SK-N-SH treated with all-trans-retinoic acid at 6 μM for 48 hours (cell line): ENCODE measurements around the gene MRAS.

Source experiments
- ATAC-seq: fragments of 200-7000 bp; cut with Tn5 transposase; 3 replicates; pipeline ENCODE4 v1.9.1; 2020; ENCODE audit warnings: mild to moderate bottlenecking, moderate library complexity
- ARNTL ChIP-seq: fragments of 450-650 bp; formaldehyde crosslinking; IDR thresholded peaks from 2 replicates; pipeline ENCODE4 v1.5.0; 2020; ENCODE audit warnings: low read depth, mild to moderate bottlenecking, moderate library complexity, borderline replicate concordance
- CREB5 ChIP-seq: fragments of 250-450 bp; sonication (Bioruptor Pico); IDR thresholded peaks from 2 replicates; pipeline ENCODE4 v1.5.1; 2020; ENCODE audit warnings: low read depth, mild to moderate bottlenecking, moderate library complexity
- CSDC2 ChIP-seq: fragments of 250-450 bp; sonication (Bioruptor Pico); IDR thresholded peaks from 2 replicates; pipeline ENCODE4 v1.5.0; 2020; ENCODE audit warnings: mild to moderate bottlenecking, moderate library complexity
- ESRRG ChIP-seq: fragments of 250-450 bp; sonication (Bioruptor Pico); IDR thresholded peaks from 2 replicates; pipeline ENCODE4 v1.6.1; 2021; ENCODE audit warnings: mild to moderate bottlenecking
- GLIS3 ChIP-seq: fragments of 250-450 bp; sonication (Bioruptor Pico); IDR thresholded peaks from 2 replicates; pipeline ENCODE4 v1.5.0; 2020; ENCODE audit warnings: mild to moderate bottlenecking, moderate library complexity
- ISL1 ChIP-seq: fragments of 250-450 bp; sonication (Bioruptor Pico); IDR thresholded peaks from 2 replicates; pipeline ENCODE4 v2.1.2; 2022; ENCODE audit warnings: mild to moderate bottlenecking, moderate library complexity
- OSR1 ChIP-seq: fragments of 250-450 bp; sonication (Bioruptor Pico); IDR thresholded peaks from 2 replicates; pipeline ENCODE4 v1.8.0; 2022; ENCODE audit warnings: moderate library complexity, mild to moderate bottlenecking, inconsistent platforms
- PPARA ChIP-seq: fragments of 250-450 bp; sonication (Bioruptor Pico); IDR thresholded peaks from 2 replicates; pipeline ENCODE4 v1.5.0; 2020; ENCODE audit warnings: mild to moderate bottlenecking, borderline replicate concordance
- RARB ChIP-seq: fragments of 250-450 bp; sonication (Bioruptor Pico); IDR thresholded peaks from 2 replicates; pipeline ENCODE4 v1.8.0; 2021; ENCODE audit warnings: mild to moderate bottlenecking, moderate library complexity
- SNAI2 ChIP-seq: fragments of 250-450 bp; sonication (Bioruptor Pico); IDR thresholded peaks from 2 replicates; pipeline ENCODE4 v1.5.0; 2020; ENCODE audit warnings: mild to moderate bottlenecking, moderate library complexity
- TCF4 ChIP-seq: fragments of 250-450 bp; sonication (Bioruptor Pico); IDR thresholded peaks from 2 replicates; pipeline ENCODE4 v1.8.0; 2021; ENCODE audit warnings: mild to moderate bottlenecking, moderate library complexity, borderline replicate concordance
- TOX ChIP-seq: fragments of 250-450 bp; sonication (Bioruptor Pico); IDR thresholded peaks from 2 replicates; pipeline ENCODE4 v1.8.0; 2021; ENCODE audit warnings: mild to moderate bottlenecking, moderate library complexity, borderline replicate concordance
- ZC3H10 ChIP-seq: fragments of 250-450 bp; sonication (Bioruptor Pico); IDR thresholded peaks from 2 replicates; pipeline ENCODE4 v1.5.1; 2021; ENCODE audit warnings: mild to moderate bottlenecking, moderate library complexity
- ZFP3 ChIP-seq: fragments of 250-450 bp; sonication (Bioruptor Pico); IDR thresholded peaks from 2 replicates; pipeline ENCODE4 v1.5.0; 2020; ENCODE audit warnings: mild to moderate bottlenecking, moderate library complexity
- ZFP30 ChIP-seq: fragments of 450-650 bp; formaldehyde crosslinking; IDR thresholded peaks from 2 replicates; pipeline ENCODE4 v1.5.0; 2022; ENCODE audit warnings: mild to moderate bottlenecking, moderate library complexity
- ZNF70 ChIP-seq: fragments of 450-650 bp; formaldehyde crosslinking; IDR thresholded peaks from 2 replicates; pipeline ENCODE4 v1.5.0; 2020; ENCODE audit warnings: mild to moderate bottlenecking, moderate library complexity
- ZNF8 ChIP-seq: fragments of 450-650 bp; formaldehyde crosslinking; IDR thresholded peaks from 2 replicates; pipeline ENCODE4 v1.5.0; 2020; ENCODE audit warnings: mild to moderate bottlenecking, moderate library complexity
- TF ChIP-seq, protein P1 (sequence below): fragments of 250-450 bp; sonication (Bioruptor Pico); IDR thresholded peaks from 2 replicates; pipeline ENCODE4 v1.8.0; 2020; ENCODE audit warnings: mild to moderate bottlenecking, moderate library complexity, borderline replicate concordance
- TF ChIP-seq, protein P2 (sequence below): fragments of 250-450 bp; sonication (Bioruptor Pico); IDR thresholded peaks from 2 replicates; pipeline ENCODE4 v1.8.0; 2021; ENCODE audit warnings: low read depth, mild to moderate bottlenecking, moderate library complexity, borderline replicate concordance

MRAS gene

GRCh38 chr3:138329127-138329983, 19.0 kb upstream of the MRAS start, which contains the start of gene NME9:
NME9 (minus strand) TSS chr3:138329851; CDS start chr3:138329335, 516 bp downstream.
- peak; percentile 98 for ATAC-seq
- TF ChIP-seq ZFP30 (CRISPR knock-in tag) (no peak), OSR1 (CRISPR knock-in tag) (no peak), RARB (CRISPR knock-in tag) (no peak), ESRRG (CRISPR knock-in tag) (no peak), TOX (no peak), CREB5 (no peak), ZNF70 (CRISPR knock-in tag) (no peak), ZC3H10 (no peak), ARNTL (CRISPR knock-in tag) (no peak)
- TF ChIP-seq, protein P1, sequence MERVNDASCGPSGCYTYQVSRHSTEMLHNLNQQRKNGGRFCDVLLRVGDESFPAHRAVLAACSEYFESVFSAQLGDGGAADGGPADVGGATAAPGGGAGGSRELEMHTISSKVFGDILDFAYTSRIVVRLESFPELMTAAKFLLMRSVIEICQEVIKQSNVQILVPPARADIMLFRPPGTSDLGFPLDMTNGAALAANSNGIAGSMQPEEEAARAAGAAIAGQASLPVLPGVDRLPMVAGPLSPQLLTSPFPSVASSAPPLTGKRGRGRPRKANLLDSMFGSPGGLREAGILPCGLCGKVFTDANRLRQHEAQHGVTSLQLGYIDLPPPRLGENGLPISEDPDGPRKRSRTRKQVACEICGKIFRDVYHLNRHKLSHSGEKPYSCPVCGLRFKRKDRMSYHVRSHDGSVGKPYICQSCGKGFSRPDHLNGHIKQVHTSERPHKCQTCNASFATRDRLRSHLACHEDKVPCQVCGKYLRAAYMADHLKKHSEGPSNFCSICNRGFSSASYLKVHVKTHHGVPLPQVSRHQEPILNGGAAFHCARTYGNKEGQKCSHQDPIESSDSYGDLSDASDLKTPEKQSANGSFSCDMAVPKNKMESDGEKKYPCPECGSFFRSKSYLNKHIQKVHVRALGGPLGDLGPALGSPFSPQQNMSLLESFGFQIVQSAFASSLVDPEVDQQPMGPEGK (CRISPR knock-in tag) = no peak

DNA sequence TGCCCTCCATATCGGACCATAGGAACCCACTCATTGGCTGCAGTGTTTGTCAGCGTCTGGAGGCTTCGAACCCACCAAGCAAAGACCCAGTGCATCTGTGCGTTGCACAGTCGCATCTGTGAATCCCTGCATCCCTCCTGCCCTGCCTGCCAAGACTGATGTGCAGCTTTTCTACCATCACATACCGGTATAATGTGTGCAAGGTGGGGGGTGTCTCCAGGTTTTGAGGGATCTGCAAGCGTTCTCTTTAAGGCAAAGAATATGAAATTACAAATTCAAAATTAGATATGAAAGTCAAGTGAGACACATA, 18.4 kb upstream of the MRAS start:
- TF ChIP-seq SNAI2 (CRISPR knock-in tag) = no peak
- TF ChIP-seq ZNF70 (CRISPR knock-in tag) = peak; percentile 59; the same call in 1 of the 2 replicates
- ATAC-seq = no peak

- no peak for ATAC-seq
- TF ChIP-seq TCF4 (no peak), TOX (no peak), ARNTL (CRISPR knock-in tag) (no peak), ESRRG (CRISPR knock-in tag) (no peak)
- TF ChIP-seq, protein P1 (CRISPR knock-in tag) = no peak
- TF ChIP-seq, protein P2, sequence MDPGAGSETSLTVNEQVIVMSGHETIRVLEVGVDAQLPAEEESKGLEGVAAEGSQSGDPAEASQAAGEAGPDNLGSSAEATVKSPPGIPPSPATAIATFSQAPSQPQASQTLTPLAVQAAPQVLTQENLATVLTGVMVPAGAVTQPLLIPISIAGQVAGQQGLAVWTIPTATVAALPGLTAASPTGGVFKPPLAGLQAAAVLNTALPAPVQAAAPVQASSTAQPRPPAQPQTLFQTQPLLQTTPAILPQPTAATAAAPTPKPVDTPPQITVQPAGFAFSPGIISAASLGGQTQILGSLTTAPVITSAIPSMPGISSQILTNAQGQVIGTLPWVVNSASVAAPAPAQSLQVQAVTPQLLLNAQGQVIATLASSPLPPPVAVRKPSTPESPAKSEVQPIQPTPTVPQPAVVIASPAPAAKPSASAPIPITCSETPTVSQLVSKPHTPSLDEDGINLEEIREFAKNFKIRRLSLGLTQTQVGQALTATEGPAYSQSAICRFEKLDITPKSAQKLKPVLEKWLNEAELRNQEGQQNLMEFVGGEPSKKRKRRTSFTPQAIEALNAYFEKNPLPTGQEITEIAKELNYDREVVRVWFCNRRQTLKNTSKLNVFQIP = no peak
Observed at GRCh38 chr3:138331143-138331894, 17.1 kb upstream of the MRAS start.

DNA sequence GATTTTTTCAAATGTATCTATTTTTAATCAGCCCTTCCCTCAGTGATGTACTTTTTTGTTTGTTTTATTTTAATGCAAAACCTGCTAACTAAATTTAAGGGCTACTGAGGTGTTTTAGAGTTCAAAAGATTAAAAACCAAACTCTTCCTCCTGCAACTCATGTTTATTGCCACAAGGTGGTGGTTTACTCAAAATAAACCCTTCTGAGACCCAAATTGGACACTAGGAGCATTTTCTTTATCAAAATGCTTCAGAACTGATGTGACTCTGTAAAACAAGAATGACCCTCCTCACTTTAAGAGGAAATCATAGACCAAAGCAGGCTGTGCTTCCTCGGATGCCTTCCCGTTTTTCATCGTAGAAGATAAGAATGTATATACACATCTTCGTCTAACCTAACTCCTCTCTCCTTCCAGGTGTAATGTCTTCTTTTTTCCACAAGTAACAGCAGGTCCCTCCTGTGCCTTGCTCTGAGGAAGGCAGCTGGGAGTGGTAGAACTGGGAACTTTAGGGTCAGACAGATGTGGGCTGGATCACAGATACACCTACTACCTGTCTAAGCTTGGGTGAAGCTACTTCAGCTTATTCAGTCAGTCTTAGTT, 15.8 kb upstream of the MRAS start:
- ATAC-seq = no peak
- TF ChIP-seq ZFP30 (CRISPR knock-in tag) (no peak), PPARA (no peak), GLIS3 (CRISPR knock-in tag) (no peak), CREB5 (no peak), ZFP3 (CRISPR knock-in tag) (no peak), ZC3H10 (no peak), ARNTL (CRISPR knock-in tag) (no peak), ZNF70 (CRISPR knock-in tag) (no peak), ISL1 (CRISPR knock-in tag) (no peak), ZNF8 (CRISPR knock-in tag) (no peak), RARB (CRISPR knock-in tag) (no peak), TCF4 (no peak), CSDC2 (no peak)
- TF ChIP-seq, protein P2 = no peak
